Epidermal melanocyte (primary cell): ENCODE measurements around the gene ZSWIM5.
A peak's percentile ranks its signal among the peaks of the same experiment; 100 is the strongest.
"Not testable (repeated sequence)": the region's sequence is repeated elsewhere in the genome, so short reads cannot be mapped to it uniquely, and the experiment has no call there.

Source experiments
- DNase-seq: peaks from one replicate; pipeline ENCODE4 v3.0.0; 2011; ENCODE audit warnings: low spot score; ENCODE audit not compliant: insufficient read length

ZSWIM5 gene

GRCh38 chr1:45205910-45206721 lies at the start of gene ZSWIM5:
TSS of gene ZSWIM5 (minus strand) at chr1:45206605. CDS start at chr1:45206350, 255 bp downstream.
- peak; percentile 50 for DNase-seq

- DNase-seq, result no peak
Measured at GRCh38 chr1:45254490-45254889, 48.1 kb upstream of the ZSWIM5 start.

GRCh38 chr1:45250544-45250943 lies 44.1 kb upstream of the ZSWIM5 start:
- DNase-seq, result no peak

GRCh38 chr1:45248004-45248403 lies 41.6 kb upstream of the ZSWIM5 start:
- not testable (repeated sequence) for DNase-seq

GRCh38 chr1:45246760-45247159 lies 40.4 kb upstream of the ZSWIM5 start:
- DNase-seq, result no peak

GRCh38 chr1:45246359-45246758 lies 40.0 kb upstream of the ZSWIM5 start:
- DNase-seq, result not testable (repeated sequence)

- no peak for DNase-seq
Measured at GRCh38 chr1:45244660-45245059, 38.3 kb upstream of the ZSWIM5 start.

GRCh38 chr1:45243476-45244343 lies 37.3 kb upstream of the ZSWIM5 start:
- no peak for DNase-seq

- no peak for DNase-seq
Measured at GRCh38 chr1:45238846-45239245, 32.4 kb upstream of the ZSWIM5 start.

- no peak for DNase-seq
Measured at GRCh38 chr1:45236136-45236535, 29.7 kb upstream of the ZSWIM5 start.

GRCh38 chr1:45230537-45230936 lies 24.1 kb upstream of the ZSWIM5 start:
- no peak for DNase-seq

GRCh38 chr1:45225598-45225997 lies 19.2 kb upstream of the ZSWIM5 start:
- no peak for DNase-seq

- not testable (repeated sequence) for DNase-seq
Measured at GRCh38 chr1:45223710-45224109, 17.3 kb upstream of the ZSWIM5 start.

GRCh38 chr1:45221716-45222115 lies 15.3 kb upstream of the ZSWIM5 start:
- no peak for DNase-seq

GRCh38 chr1:45216861-45217260 lies 10.5 kb upstream of the ZSWIM5 start:
- no peak for DNase-seq

- no peak for DNase-seq
Measured at GRCh38 chr1:45216200-45216541, 9.8 kb upstream of the ZSWIM5 start.

GRCh38 chr1:45215485-45216199 lies 9.2 kb upstream of the ZSWIM5 start:
- DNase-seq, result no peak

- DNase-seq, result no peak
Measured at GRCh38 chr1:45213892-45214291, 7.5 kb upstream of the ZSWIM5 start.

- no peak for DNase-seq
Measured at GRCh38 chr1:45211076-45211475, 4.7 kb upstream of the ZSWIM5 start.

- DNase-seq, result no peak
Measured at GRCh38 chr1:45206808-45207623, 611 bp upstream of the ZSWIM5 start.
